Endodermal cell (in vitro differentiated cells): ENCODE data around the gene EFCAB6. TPM values are rescaled to one million over a fixed set of nuclear protein-coding genes. Genes with fewer than 3 reads are reported as not detected.
A peak's percentile ranks its signal among the peaks of the same experiment; 100 is the strongest.

Experiments used
- DNase-seq: peaks from one replicate; pipeline ENCODE4 v3.0.0-alpha.2; 2017
- H3K27ac ChIP-seq: 2 replicates; pipeline ENCODE4 v1.5.1; 2013; ENCODE audit warnings: mild to moderate bottlenecking, low read depth, low read length, moderate library complexity
- H3K27me3 ChIP-seq: 2 replicates; pipeline ENCODE4 v1.6.1; 2013; ENCODE audit warnings: mild to moderate bottlenecking, low read length, moderate library complexity; ENCODE audit not compliant: insufficient read depth, control insufficient read depth, poor library complexity, severe bottlenecking
- H3K36me3 ChIP-seq: 2 replicates; pipeline ENCODE4 v1.7.0; 2013; ENCODE audit warnings: mild to moderate bottlenecking, low read length, moderate library complexity; ENCODE audit not compliant: control insufficient read depth, insufficient read depth
- H3K4me1 ChIP-seq: one replicate; pipeline ENCODE4 v1.7.0; 2013; ENCODE audit warnings: low read length; ENCODE audit not compliant: control insufficient read depth, insufficient read depth
- H3K4me3 ChIP-seq: 2 replicates; pipeline ENCODE4 v1.5.1; 2013; ENCODE audit warnings: mild to moderate bottlenecking, low read length, moderate library complexity
- H3K9ac ChIP-seq: 2 replicates; pipeline ENCODE4 v1.6.1; 2013; ENCODE audit warnings: mild to moderate bottlenecking, low read length, moderate library complexity; ENCODE audit not compliant: poor library complexity, severe bottlenecking; ENCODE audit errors: extremely low read depth
- H3K9me3 ChIP-seq: 2 replicates; pipeline ENCODE4 v1.6.1; 2013; ENCODE audit warnings: mild to moderate bottlenecking, low read length, moderate library complexity; ENCODE audit not compliant: control insufficient read depth
- H3K27ac Mint-ChIP-seq: 2 replicates; pipeline ENCODE4 v1.8.0; 2020; ENCODE audit warnings: mixed read lengths
- H3K27me3 Mint-ChIP-seq: 2 replicates; pipeline ENCODE4 v1.8.0; 2021; ENCODE audit warnings: mild to moderate bottlenecking, mixed read lengths; ENCODE audit not compliant: insufficient read depth
- H3K36me3 Mint-ChIP-seq: 2 replicates; pipeline ENCODE4 v1.8.0; 2020; ENCODE audit warnings: low read depth, mixed read lengths
- H3K4me1 Mint-ChIP-seq: 2 replicates; pipeline ENCODE4 v1.8.0; 2020; ENCODE audit warnings: mixed read lengths
- H3K4me3 Mint-ChIP-seq: 2 replicates; pipeline ENCODE4 v1.8.0; 2020; ENCODE audit warnings: mild to moderate bottlenecking, moderate library complexity, mixed read lengths
- H3K9me3 Mint-ChIP-seq: 2 replicates; pipeline ENCODE4 v1.8.0; 2020; ENCODE audit warnings: mild to moderate bottlenecking, mixed read lengths
- CTCF ChIP-seq: fragments of 200-600 bp; sonication (generic); conservative IDR thresholded peaks from 2 replicates; pipeline ENCODE4 v1.5.0; 2021; ENCODE audit warnings: antibody characterized with exemption, mild to moderate bottlenecking
- WGBS, 2 experiments: methylation state at CpG; one replicate each; pipeline versions ENCODE4 v1.1.5 to v1.1.7; 2013; ENCODE audit warnings: missing lambda C conversion rate in 2 of 2, mixed read lengths in 1 of 2; ENCODE audit not compliant: insufficient coverage in 1 of 2, insufficient read length in 1 of 2; 5-methylcytosine and 5-hydroxymethylcytosine counted together
- total RNA-seq, 2 donors: library from RNA; stranded (reverse); fragmentation: NEBNext Ultra II Directional in 1 of 2; extraction: Animal tissue kit (Norgen Biotek cat#: 25700) in 1 of 2; gene quantifications; 2 replicates in 1 of 2; 3 replicates in 1 of 2; pipeline ENCODE4 v1.2.1, GENCODE V29; 2021

Gene EFCAB6
- total RNA-seq, 2 donors from 2014 or later = 1.8 to 2.0 TPM

GRCh38 chr22:43832393-43833265, 20.5 kb upstream of the EFCAB6 start:
- peaks cover 23% of the 10 kb centered on the region for H3K36me3 Mint-ChIP-seq
- Histone ChIP-seq H3K27ac (no peak overlapping the region), H3K27me3 (no peaks in the 10 kb centered on the region), H3K4me1 (no peaks in the 10 kb centered on the region), H3K4me3 (no peak overlapping the region), H3K9ac (no peak overlapping the region), H3K9me3 (no peaks in the 10 kb centered on the region), H3K36me3 (peaks cover 3% of the 10 kb centered on the region)
- H3K4me3 Mint-ChIP-seq = no peak overlapping the region
- H3K9me3 Mint-ChIP-seq = no peaks in the 10 kb centered on the region
- TF ChIP-seq CTCF = no peak
- WGBS, 2 experiments = 93% methylated on average over 4 to 18 of the region's 18 CpGs
- no peaks in the 10 kb centered on the region for H3K4me1 Mint-ChIP-seq
- no peaks in the 10 kb centered on the region for H3K27me3 Mint-ChIP-seq
- no peak for DNase-seq
- peak overlapping the region; percentile 55 for H3K27ac Mint-ChIP-seq

- Histone ChIP-seq H3K9me3 (no peaks in the 10 kb centered on the region), H3K27ac (no peak overlapping the region), H3K9ac (no peak overlapping the region), H3K27me3 (no peaks in the 10 kb centered on the region), H3K4me3 (no peak overlapping the region), H3K4me1 (no peaks in the 10 kb centered on the region), H3K36me3 (peaks cover 11% of the 10 kb centered on the region)
- DNase-seq = no peak
- H3K4me1 Mint-ChIP-seq = no peaks in the 10 kb centered on the region
- H3K27me3 Mint-ChIP-seq = no peaks in the 10 kb centered on the region
- H3K4me3 Mint-ChIP-seq = no peak overlapping the region
- no peak for TF ChIP-seq CTCF
- H3K27ac Mint-ChIP-seq = no peak overlapping the region
- no peaks in the 10 kb centered on the region for H3K9me3 Mint-ChIP-seq
- WGBS, 2 experiments = 95 to 98% methylated on average over 26 to 33 of the region's 33 CpGs
- peaks cover 19% of the 10 kb centered on the region for H3K36me3 Mint-ChIP-seq
Observed at GRCh38 chr22:43831561-43832392, 19.7 kb upstream of the EFCAB6 start.

- no peak for TF ChIP-seq CTCF
- Mint-ChIP-seq H3K9me3 (no peaks in the 10 kb centered on the region), H3K27me3 (no peaks in the 10 kb centered on the region), H3K36me3 (peaks cover 19% of the 10 kb centered on the region), H3K4me1 (no peaks in the 10 kb centered on the region), H3K4me3 (no peak overlapping the region), H3K27ac (no peak overlapping the region)
- 92 to 96% methylated on average over 12 of the region's 12 CpGs for WGBS, 2 experiments
- Histone ChIP-seq H3K36me3 (peaks cover 11% of the 10 kb centered on the region), H3K4me3 (no peak overlapping the region), H3K9ac (no peak overlapping the region), H3K4me1 (no peaks in the 10 kb centered on the region), H3K27ac (no peak overlapping the region), H3K9me3 (no peaks in the 10 kb centered on the region), H3K27me3 (no peaks in the 10 kb centered on the region)
- no peak for DNase-seq
Observed at GRCh38 chr22:43830931-43831560, 18.9 kb upstream of the EFCAB6 start.
